ENCODE measurements around the gene DHRSX.

DNA sequence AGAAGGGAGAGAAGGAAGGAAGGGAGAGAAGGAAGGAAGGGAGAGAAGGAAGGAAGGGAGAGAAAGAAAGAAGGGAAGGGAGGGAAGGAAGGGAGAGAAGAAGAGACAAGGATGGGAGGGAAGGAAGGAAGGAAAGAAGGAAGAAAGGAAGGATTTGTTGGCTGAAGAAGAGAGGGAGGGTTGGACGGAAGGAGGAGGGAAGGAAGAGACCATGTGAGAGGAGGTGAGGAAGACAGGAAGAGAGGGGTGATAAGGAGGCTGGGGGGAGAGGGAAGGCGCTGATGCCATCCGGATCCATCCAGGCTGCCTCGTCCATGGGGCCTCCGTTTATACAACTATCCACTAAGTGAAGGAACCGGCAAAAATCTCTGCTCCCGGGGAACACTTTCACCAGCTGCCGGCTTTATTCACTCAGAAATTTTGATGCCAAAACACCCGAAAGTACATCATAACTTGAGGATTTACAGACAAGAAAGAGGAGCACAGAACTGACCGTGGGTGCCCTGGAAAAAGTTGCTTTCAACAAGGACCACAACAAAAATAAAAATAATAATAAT, 14.9 kb downstream of the DHRSX start:
- TF ChIP-seq, protein P1, sequence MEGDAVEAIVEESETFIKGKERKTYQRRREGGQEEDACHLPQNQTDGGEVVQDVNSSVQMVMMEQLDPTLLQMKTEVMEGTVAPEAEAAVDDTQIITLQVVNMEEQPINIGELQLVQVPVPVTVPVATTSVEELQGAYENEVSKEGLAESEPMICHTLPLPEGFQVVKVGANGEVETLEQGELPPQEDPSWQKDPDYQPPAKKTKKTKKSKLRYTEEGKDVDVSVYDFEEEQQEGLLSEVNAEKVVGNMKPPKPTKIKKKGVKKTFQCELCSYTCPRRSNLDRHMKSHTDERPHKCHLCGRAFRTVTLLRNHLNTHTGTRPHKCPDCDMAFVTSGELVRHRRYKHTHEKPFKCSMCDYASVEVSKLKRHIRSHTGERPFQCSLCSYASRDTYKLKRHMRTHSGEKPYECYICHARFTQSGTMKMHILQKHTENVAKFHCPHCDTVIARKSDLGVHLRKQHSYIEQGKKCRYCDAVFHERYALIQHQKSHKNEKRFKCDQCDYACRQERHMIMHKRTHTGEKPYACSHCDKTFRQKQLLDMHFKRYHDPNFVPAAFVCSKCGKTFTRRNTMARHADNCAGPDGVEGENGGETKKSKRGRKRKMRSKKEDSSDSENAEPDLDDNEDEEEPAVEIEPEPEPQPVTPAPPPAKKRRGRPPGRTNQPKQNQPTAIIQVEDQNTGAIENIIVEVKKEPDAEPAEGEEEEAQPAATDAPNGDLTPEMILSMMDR (IDR thresholded peaks at IDR 0.05) = no peak
- no peak for TF ChIP-seq POLR2A (IDR thresholded peaks at IDR 0.05)
